Sigmoid colon (tissue), 7 donors: Measurements from ENCODE around the gene PNPLA2. TPM values are rescaled to one million over a fixed set of nuclear protein-coding genes. Genes with fewer than 3 reads are reported as not detected.

ENCODE experiments used
- DNase-seq: peaks from one replicate; pipeline ENCODE4 v3.0.0-alpha.2; 2019
- H3K27ac ChIP-seq, 4 donors: fragments of 200-600 bp; sonication (generic); one replicate each; pipeline ENCODE4 v1.5.1; 2016 to 2019; ENCODE audit warnings: mild to moderate bottlenecking in 1 of 4
- H3K27me3 ChIP-seq, 3 donors: fragments of 200-600 bp; sonication (generic); one replicate each; pipeline ENCODE4 v1.5.1; 2019; ENCODE audit warnings: mild to moderate bottlenecking in 1 of 3
- H3K36me3 ChIP-seq, 4 donors: fragments of 200-600 bp; sonication (generic); one replicate each; pipeline ENCODE4 v1.5.1; 2016 to 2019
- H3K4me1 ChIP-seq, 4 donors: fragments of 200-600 bp; sonication (generic); one replicate each; pipeline ENCODE4 v1.5.1; 2017 to 2019
- H3K4me3 ChIP-seq, 4 donors: fragments of 200-600 bp; sonication (generic); one replicate each; pipeline ENCODE4 v1.5.1; 2017 to 2019; ENCODE audit warnings: mild to moderate bottlenecking in 2 of 4, moderate library complexity in 1 of 4
- H3K9me3 ChIP-seq, 4 donors: fragments of 200-600 bp in 3 of 4; sonication (generic) in 3 of 4; one replicate each; pipeline versions ENCODE4 v1.5.1 to v1.6.1; 2013 to 2019
- CTCF ChIP-seq, 4 experiments: fragments of 450-650 bp in 3 of 4; fragments of 200-600 bp in 1 of 4; IDR thresholded peaks; one replicate each; pipeline ENCODE4 v1.5.1; 2016 to 2019; ENCODE audit warnings: antibody characterized with exemption in 4 of 4, mild to moderate bottlenecking in 3 of 4, moderate library complexity in 2 of 4
- EP300 ChIP-seq, 4 donors: sonication (generic); formaldehyde crosslinking; IDR thresholded peaks; one replicate each; pipeline ENCODE4 v1.6.1; 2017; ENCODE audit warnings: antibody characterized with exemption in 4 of 4
- POLR2A ChIP-seq, 2 donors: fragments of 450-650 bp; IDR thresholded peaks; one replicate each; pipeline ENCODE4 v1.6.1; 2016; ENCODE audit warnings: antibody characterized with exemption in 2 of 2, mild to moderate bottlenecking in 2 of 2, moderate library complexity in 2 of 2
- POLR2AphosphoS5 ChIP-seq, 4 donors: sonication (generic); formaldehyde crosslinking; IDR thresholded peaks; one replicate each; pipeline ENCODE4 v1.6.1; 2017; ENCODE audit warnings: antibody characterized with exemption in 4 of 4
- whole genome bisulfite sequencing, 2 donors: extraction: QIAGEN DNeasy Blood & Tissue Kit; methylation state at CpG; one replicate each; pipeline ENCODE4 v1.1.7; 2013; 5-methylcytosine and 5-hydroxymethylcytosine counted together
- intact Hi-C: fragments of 100-400 bp; cut with DNase I; formaldehyde crosslinking; loops from one replicate; pipeline ENCODE4 v1.15.1; 2023
- polyA plus RNA-seq, 3 donors: library from polyadenylated mRNA; stranded (reverse); fragments of 200-250 nt; gene quantifications; one replicate each; pipeline ENCODE4 v1.2.3, GENCODE V29; 2013
- total RNA-seq, 4 donors: library from RNA; depleted of rRNA; stranded (reverse); fragments of >200 nt; gene quantifications; one replicate each; pipeline ENCODE4 v1.1.0, GENCODE V29; 2016
- donor health status: healthy with polysubstance abuse.
- donor health status: Bipolar disorder and iron deficiency.
- donor health status: healthy.

Gene PNPLA2
- total and polyA plus RNA-seq, 7 donors = 26.3 to 137 (median 35.4) TPM

GRCh38 chr11:858762-859339 is 40.1 kb downstream of the PNPLA2 start:
- peaks cover 0 to 18% (median 0%) of the 10 kb centered on the region in 4 donors for H3K36me3 ChIP-seq
- no peak overlapping the region for H3K4me3 ChIP-seq
- H3K9me3 ChIP-seq = no peaks in the 10 kb centered on the region
- intact Hi-C loops = no loop called here
- H3K27ac ChIP-seq = no peak overlapping the region
- H3K27me3 ChIP-seq = no peaks in the 10 kb centered on the region
- WGBS, 2 donors = 81 to 92% methylated on average over 37 of the region's 37 CpGs
- TF ChIP-seq POLR2AphosphoS5 (IDR thresholded peaks at IDR 0.05) (no peak), CTCF (IDR thresholded peaks at IDR 0.05) (no peak)
- DNase-seq = no peak
- peaks cover 0 to 28% (median 20%) of the 10 kb centered on the region in 4 donors for H3K4me1 ChIP-seq

- intact Hi-C loops = no loop called here
- DNase-seq = peak; percentile 93
- Histone ChIP-seq H3K4me3 (peak overlapping the region in 3 of 4 donors; percentile 20 to 28 (median 22)), H3K4me1 (peaks cover 0 to 28% (median 20%) of the 10 kb centered on the region in 4 donors), H3K27ac (peak overlapping the region; percentile 65 to 79 (median 70)), H3K27me3 (no peaks in the 10 kb centered on the region), H3K36me3 (peaks cover 0 to 24% (median 3%) of the 10 kb centered on the region in 4 donors), H3K9me3 (no peaks in the 10 kb centered on the region)
- TF ChIP-seq POLR2A (IDR thresholded peaks at IDR 0.05) = no peak
- peak in 3 of 4 donors; percentile 20 to 35 (median 26) for TF ChIP-seq POLR2AphosphoS5 (IDR thresholded peaks at IDR 0.05)
- TF ChIP-seq EP300 (IDR thresholded peaks at IDR 0.05) = no peak
- 39 to 65% methylated on average over 31 of the region's 31 CpGs for WGBS, 2 donors
Observed at GRCh38 chr11:859394-860131, 40.8 kb downstream of the PNPLA2 start.

GRCh38 chr11:860234-861104 is 41.8 kb downstream of the PNPLA2 start:
- Histone ChIP-seq H3K27me3 (no peaks in the 10 kb centered on the region), H3K36me3 (peaks cover 0 to 31% (median 6%) of the 10 kb centered on the region in 4 donors), H3K4me3 (peak overlapping the region in 1 of 4 donors; percentile 28), H3K27ac (peak overlapping the region; percentile 65 to 79 (median 70)), H3K9me3 (no peaks in the 10 kb centered on the region), H3K4me1 (peaks cover 0 to 28% (median 20%) of the 10 kb centered on the region in 4 donors)
- TF ChIP-seq POLR2AphosphoS5 (IDR thresholded peaks at IDR 0.05) (no peak), EP300 (IDR thresholded peaks at IDR 0.05) (no peak), POLR2A (IDR thresholded peaks at IDR 0.05) (no peak), CTCF (IDR thresholded peaks at IDR 0.05) (no peak)
- DNase-seq = no peak
- 60 to 80% methylated on average over 21 of the region's 21 CpGs for WGBS, 2 donors
- intact Hi-C loops = no loop called here

- Histone ChIP-seq H3K27me3 (no peaks in the 10 kb centered on the region), H3K4me3 (no peak overlapping the region), H3K36me3 (peaks cover 0 to 33% (median 9%) of the 10 kb centered on the region in 4 donors), H3K4me1 (peaks cover 0 to 28% (median 20%) of the 10 kb centered on the region in 4 donors), H3K9me3 (no peaks in the 10 kb centered on the region), H3K27ac (no peak overlapping the region)
- WGBS, 2 donors = 37 to 79% methylated on average over 14 of the region's 14 CpGs
- intact Hi-C loops = no loop called here
- DNase-seq = no peak
- no peak for TF ChIP-seq EP300 (IDR thresholded peaks at IDR 0.05)
- TF ChIP-seq CTCF (IDR thresholded peaks at IDR 0.05) = no peak
- TF ChIP-seq POLR2A (IDR thresholded peaks at IDR 0.05) = no peak
- TF ChIP-seq POLR2AphosphoS5 (IDR thresholded peaks at IDR 0.05) = no peak
Observed at GRCh38 chr11:861105-861479, 42.4 kb downstream of the PNPLA2 start.
